HG03469 (cell line): ENCODE results near the gene LIF.

Experiments used
- ATAC-seq: cut with Tn5 transposase; IDR thresholded peaks from one replicate; pipeline ENCODE4 v1.9.1; 2021; ENCODE audit warnings: mild to moderate bottlenecking, moderate library complexity, moderate number of reproducible peaks; ENCODE audit not compliant: unreplicated experiment

The LIF gene

GRCh38 chr22:30284666-30285065 is 38.1 kb upstream of the LIF start:
- no peak for ATAC-seq

GRCh38 chr22:30284172-30284571 is 37.6 kb upstream of the LIF start:
- ATAC-seq = no peak

- ATAC-seq = no peak
These were observed 36.8 kb upstream of the LIF start for GRCh38 chr22:30283342-30283741.

- no peak for ATAC-seq
These were observed 36.1 kb upstream of the LIF start for GRCh38 chr22:30282616-30283046.

GRCh38 chr22:30280505-30280904 is 33.9 kb upstream of the LIF start:
- ATAC-seq = no peak

GRCh38 chr22:30279932-30280331 is 33.4 kb upstream of the LIF start:
- ATAC-seq = no peak

- ATAC-seq = no peak
These were observed 32.7 kb upstream of the LIF start for GRCh38 chr22:30279046-30279788.

GRCh38 chr22:30277547-30278344 is 31.2 kb upstream of the LIF start:
- ATAC-seq = no peak

GRCh38 chr22:30276039-30276438 is 29.5 kb upstream of the LIF start:
- ATAC-seq = no peak

- no peak for ATAC-seq
These were observed 29.1 kb upstream of the LIF start for GRCh38 chr22:30275625-30276024.

GRCh38 chr22:30274437-30274812 is 27.9 kb upstream of the LIF start:
- ATAC-seq = no peak

GRCh38 chr22:30273711-30274436 is 27.3 kb upstream of the LIF start:
- no peak for ATAC-seq

GRCh38 chr22:30272781-30273601 is 26.4 kb upstream of the LIF start:
- ATAC-seq = no peak

GRCh38 chr22:30270832-30271231 is 24.3 kb upstream of the LIF start:
- ATAC-seq = no peak

GRCh38 chr22:30268331-30268730 is 21.8 kb upstream of the LIF start:
- ATAC-seq = no peak

- ATAC-seq = no peak
These were observed 21.1 kb upstream of the LIF start for GRCh38 chr22:30267382-30268302.

GRCh38 chr22:30266445-30267381 is 20.2 kb upstream of the LIF start, which contains the start of gene OSM:
TSS of gene OSM (minus strand) at chr22:30266851. CDS start at chr22:30266799, 52 bp downstream.
- no peak for ATAC-seq

- peak; percentile 43 for ATAC-seq
These were observed 19.4 kb upstream of the LIF start for GRCh38 chr22:30265823-30266444.
